ENCODE measurements around the gene CSNK2B.
A peak's percentile ranks its signal among the peaks of the same experiment; 100 is the strongest.

CSNK2B gene

DNA sequence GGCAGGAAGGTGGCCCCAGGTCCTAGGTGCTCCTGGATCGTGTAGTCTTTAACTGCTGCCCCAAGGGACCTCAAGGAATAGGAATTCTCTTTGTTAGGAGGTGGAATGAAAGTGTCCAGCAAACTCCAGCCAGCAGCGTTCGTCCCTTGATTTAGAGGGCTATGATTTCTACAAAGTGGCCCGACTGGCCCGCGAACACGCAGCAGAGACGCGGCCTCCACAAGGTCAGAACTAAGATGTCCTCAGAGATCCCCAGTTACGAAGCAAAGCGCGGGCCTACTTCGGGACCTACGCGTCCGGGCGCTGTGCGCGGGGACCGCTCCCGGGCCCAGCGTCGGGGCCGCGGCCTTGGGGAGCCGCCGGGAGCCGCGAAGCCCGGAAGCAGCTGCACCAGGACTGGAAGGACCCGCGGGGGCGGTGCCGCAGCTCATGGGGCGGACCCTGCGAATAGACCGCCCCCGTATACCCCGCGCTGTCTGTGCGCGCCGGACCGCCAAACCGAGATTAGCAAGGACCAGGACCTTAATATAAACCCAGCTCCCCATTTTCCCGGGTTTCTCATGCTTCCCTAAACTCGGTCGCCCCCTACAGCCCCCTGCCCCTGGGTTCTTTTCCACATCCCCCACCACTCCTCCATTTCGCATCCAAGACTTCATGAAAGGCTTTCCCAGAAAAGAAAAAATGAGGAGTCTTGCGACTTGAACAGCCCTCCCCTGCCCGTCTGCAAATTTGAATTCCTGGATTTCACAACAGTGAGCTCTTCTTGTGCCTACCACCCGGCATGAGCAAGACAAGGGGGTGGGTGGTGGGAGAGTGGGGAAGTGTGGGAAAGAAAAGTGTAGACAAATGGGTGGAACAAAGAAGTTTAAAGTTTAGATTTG, 5.3 kb upstream of the CSNK2B start, which contains the start of gene C6orf47:
Gene C6orf47, minus strand, starts transcription at position 398 of the 881 bp plus-strand sequence. CDS start 831 bp downstream, outside the sequence.
- DNase-seq (ENCODE audit: low spot score), result peak; percentile 91

DNA sequence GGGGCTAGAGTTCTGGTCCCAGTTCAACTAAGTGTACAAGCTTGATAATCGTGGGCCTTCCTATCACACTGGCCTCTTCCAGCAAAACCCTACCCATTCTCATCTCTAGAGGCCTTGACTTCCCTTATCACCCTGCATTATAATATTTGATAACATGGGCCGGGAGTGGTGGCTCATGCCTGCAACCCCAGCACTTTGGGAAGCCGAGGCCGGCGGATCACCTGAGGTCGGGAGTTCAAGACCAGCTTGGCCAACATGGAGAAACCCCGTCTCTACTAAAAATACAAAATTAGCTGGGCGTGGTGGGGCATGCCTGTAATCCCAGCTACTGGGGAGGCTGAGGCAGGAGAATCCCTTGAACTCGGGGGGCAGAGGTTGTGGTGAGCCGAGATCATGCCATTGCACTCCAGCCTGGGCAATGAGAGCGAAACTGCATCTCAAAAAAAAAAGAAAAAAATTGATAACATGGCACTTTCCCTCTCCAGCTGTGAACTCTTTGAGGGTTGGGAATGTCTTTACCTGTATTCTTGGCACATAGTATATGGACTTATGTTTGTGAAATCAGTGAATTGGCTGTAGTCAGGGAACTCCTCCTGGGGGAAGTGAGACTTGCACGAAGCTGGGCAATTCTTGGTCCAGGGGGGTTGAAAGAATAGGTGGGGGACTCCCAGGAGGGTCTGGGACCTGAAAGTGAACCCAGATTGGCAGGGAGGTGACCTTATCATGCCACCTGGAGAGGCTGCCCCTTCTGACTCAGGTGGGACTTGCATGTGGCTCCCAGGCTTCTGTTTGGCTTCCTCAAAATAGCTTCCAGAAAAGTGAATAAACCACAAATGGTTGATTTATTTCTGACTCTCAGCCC, 4.4 kb upstream of the CSNK2B start:
- DNase-seq (ENCODE audit: low spot score), result no peak

DNA sequence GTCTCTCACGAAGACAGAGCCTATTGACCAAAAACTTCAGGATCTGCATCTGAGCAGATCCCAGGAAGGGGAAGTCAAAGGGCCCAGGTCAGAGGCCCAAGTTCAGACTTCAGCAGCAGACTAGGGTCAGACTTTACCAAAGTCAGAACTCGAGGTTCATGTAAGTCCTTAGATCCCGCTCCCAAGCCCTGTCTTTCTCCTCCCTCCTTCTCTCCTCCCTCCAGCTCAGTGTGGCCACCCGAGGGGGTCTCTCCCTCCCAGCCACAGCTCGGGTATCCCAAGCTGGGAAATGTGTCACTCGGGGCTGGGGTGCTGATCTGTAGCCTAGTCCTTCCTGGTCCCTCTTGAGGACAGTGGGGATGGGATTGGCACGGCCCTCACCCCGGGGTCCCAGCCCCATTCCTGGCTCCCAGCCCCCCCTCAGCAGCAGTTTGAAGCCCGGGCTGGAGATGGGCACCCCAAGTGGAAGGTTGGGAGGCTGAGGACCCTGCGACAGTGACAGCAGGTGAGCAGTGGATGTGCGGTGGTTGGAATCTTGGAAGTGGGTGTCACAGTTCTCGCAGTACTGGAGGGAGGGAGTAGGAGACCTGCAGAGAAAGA, 3.7 kb upstream of the CSNK2B start:
- DNase-seq (ENCODE audit: low spot score), result no peak

DNA sequence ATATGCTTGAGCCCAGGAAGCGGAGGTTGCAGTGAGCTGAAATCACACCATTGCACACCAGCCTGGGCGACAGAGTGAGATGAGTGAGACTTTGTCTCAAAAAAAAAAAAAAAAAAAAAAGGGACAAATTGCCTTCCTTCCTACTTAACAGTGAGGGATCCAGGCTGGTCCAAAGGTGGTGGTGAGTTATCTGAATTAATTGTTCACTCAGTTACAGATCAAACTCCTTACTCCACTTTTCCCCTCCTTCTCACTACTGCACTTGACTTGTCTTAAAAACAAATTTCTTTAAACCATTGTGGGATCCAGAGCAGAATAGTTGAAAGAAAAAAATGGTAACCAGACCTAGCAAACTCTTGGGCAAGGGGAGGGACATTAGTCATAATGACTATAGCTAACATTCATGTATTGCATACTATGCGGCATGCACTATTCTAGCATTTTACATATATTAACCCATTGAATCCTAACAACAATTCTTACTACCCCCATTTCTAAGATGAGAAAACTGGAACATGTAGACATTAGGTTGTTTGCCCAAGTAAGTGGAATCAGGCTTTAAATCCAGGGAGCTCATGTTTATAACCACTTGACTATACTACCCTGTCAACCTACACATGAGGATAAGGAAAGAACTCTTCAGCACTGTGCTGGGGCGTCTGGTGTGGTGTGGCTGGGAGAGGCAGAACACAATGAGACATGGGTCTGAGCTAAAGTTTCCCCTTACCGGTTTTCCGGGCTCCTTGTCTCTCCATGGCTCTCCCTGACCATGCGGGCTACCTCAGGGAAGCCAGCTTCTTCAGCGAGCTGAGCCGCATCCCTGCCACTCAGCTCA, 2.5 kb upstream of the CSNK2B start:
- peak; percentile 89 for DNase-seq (ENCODE audit: low spot score)

DNA sequence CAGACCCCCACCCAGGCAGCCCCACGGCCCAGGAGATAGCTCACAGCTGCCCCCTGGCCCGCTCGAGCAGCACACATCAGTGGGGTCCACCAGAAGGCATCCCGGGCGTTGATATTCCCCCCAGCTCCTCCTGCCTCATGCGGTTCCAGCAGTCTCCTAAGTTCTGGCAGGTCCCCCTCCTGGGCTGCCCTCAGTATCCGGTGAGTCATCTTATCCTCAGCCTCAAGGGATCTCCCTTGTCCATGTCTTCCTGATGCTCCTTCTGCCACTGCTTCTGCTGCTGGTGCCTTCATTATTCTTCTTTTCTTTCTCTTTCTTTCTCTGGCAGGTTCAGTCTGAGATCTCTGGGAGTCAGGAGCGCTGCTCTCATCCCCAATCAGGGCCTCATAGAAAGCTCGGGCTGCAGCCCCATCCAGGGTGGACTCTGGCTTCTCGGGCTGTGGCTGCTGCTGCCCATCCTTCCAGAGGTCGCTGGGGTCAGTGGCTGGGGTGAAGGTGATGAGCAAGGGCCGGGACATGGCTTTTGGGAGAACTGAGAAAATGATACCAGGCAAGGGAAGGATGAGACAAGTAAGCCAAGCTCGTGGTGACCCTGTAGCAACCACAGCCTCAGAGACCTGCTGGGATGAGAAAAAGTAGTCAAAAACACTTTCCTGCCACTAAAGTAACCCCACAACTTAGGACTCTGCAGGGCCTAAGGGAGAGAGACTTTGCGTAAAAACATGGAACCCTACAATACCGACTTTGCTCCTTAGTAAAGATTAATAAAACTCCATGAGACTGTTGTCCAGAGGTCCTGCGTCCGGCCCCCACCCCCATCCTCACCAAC, 1.7 kb upstream of the CSNK2B start:
- peak; percentile 94 for DNase-seq (ENCODE audit: low spot score)

DNA sequence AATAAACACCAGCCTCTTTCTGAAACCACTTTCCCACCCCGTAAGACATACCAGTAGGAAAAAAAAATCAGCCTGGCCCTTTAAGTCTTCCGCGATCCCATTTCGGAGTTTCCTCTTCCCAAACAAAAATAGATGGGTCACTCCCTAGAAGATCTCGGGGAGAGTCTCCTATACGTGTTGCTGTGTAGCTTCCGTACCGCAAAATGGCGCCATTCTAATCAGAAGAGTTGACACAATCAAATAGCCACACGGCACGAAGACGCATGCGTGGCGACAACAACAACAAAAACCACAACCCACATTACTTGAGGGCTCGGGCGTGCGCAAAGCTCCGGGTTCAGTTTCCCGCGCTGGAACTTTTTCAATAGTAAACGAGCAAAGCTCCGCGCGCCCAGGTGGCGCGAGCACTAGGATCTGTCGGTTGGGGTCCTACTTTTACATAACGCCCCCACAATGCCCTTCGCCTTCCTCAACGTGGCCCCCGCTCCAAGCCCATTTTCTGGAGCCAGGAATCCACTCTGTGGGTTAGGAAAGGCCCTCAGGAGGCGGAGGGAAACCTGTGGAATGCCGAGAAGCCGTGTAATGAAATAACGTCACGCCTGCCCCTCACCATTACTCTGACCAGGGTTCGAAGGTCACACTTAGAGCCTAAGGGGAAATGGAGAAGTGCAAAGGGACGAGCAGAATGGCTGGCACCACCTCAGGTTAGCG, 935 bp upstream of the CSNK2B start, which contains the start of gene GPANK1:
Gene GPANK1, minus strand, starts transcription at position 208 of the 711 bp plus-strand sequence. CDS start 519 bp downstream, outside the sequence.
- peak; percentile 98 for DNase-seq (ENCODE audit: low spot score)

DNA sequence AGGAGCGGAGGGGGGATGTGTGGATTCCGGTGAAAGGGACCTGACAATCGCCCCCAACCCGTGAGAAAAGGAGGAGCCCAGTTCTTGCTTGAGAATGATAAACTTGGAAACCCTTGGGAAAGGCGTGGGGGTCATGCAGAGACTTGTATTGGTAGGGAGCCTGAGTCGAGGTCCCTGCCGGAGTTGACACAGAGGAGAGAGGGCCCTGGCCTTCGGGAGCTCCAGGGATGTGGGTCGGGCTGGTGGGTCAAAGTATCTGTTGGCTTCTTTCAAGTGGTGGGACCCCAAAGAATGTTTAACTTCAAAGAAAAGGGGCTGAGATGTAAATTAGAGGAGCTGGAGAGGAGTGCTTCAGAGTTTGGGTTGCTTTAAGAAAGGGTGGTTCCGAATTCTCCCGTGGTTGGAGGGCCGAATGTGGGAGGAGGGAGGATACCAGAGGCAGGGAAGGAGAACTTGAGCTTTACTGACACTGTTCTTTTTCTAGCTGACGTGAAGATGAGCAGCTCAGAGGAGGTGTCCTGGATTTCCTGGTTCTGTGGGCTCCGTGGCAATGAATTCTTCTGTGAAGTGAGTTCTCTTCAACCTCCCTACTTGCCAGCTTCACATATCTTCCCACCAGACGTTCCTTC, 571 bp downstream of the CSNK2B start:
- DNase-seq (ENCODE audit: low spot score), result peak; percentile 33

DNA sequence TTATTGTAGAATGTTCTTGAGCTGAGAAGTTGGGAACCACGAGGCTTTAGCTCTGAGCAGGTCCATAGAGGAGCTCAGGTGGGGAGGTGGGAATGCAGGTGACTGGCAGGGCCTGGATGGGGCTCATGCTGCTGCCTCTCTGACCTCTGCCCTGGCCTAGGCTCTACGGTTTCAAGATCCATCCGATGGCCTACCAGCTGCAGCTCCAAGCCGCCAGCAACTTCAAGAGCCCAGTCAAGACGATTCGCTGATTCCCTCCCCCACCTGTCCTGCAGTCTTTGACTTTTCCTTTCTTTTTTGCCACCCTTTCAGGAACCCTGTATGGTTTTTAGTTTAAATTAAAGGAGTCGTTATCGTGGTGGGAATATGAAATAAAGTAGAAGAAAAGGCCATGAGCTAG, 3.8 kb downstream of the CSNK2B start, which contains the start of gene LY6G5B:
Gene LY6G5B, plus strand, starts transcription at position 301 of the 400 bp plus-strand sequence. CDS start 975 bp downstream, outside the sequence.
- no peak for DNase-seq (ENCODE audit: low spot score)

DNA sequence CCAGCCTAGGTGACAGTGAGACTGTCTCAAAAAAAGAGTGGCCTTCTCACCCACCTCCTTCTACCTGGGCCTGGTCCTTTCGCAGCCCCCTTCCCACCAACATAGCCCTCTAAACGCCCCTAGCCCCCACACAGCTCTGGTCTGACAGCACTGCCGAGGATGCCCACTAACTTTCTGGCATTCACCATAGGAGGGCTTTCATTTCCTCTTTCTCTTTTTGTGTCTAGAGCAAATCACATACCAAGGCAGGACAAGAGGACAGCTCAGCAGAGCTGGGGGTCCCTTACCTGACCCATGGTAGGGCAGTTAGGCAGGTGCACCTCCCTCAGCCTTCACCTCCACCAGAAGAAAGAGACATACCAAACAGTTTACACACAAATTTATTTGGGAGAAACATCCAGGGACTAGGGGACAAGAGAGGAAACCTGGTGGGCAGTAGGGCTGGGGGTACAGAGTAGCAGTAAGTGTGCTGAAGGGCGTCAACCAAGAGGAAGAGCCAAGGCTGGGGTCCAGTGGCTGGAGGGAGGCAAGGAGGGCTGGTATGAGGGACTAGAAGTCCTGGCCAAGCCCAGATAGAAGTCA, 10.5 kb downstream of the CSNK2B start:
- no peak for DNase-seq (ENCODE audit: low spot score)

DNA sequence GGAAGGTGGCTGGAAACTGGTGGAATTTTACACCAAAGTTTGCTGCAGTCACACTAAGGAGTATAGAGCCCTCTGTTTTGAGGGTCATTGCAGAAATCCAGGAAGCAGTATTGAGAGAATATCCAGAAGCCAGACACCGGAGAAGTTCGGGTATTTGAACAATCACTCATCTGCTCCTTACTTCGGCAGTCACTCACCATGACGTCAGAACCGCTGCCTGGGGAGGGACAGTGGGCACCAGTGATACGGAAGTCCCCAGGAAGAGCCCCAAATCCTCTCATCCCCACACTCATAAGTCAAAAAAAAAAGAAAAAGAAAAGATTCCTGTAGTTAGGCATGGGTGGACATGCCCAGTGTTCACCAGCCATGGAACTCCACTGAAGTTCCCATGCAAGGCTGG, 11.0 kb downstream of the CSNK2B start:
- no peak for DNase-seq (ENCODE audit: low spot score)

DNA sequence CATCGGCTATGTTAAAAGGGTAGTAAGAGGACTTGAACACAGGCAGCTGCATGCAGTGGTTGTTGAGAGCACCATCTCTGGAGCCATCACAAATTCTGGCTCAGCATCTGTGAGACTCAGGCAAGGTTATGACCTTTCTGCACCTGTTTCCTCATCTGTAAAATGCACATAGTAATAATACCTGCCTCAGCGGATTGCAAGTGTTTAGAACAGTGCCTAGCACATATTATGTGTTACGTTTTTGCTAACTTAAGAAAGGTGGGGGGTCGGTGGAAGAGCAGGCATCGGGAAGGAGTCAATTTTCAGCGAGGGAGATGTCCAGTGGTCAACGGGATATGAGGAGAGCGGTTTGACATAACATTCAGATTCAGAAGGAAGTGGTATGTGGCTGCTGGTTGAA, 12.1 kb downstream of the CSNK2B start:
- DNase-seq (ENCODE audit: low spot score), result no peak

DNA sequence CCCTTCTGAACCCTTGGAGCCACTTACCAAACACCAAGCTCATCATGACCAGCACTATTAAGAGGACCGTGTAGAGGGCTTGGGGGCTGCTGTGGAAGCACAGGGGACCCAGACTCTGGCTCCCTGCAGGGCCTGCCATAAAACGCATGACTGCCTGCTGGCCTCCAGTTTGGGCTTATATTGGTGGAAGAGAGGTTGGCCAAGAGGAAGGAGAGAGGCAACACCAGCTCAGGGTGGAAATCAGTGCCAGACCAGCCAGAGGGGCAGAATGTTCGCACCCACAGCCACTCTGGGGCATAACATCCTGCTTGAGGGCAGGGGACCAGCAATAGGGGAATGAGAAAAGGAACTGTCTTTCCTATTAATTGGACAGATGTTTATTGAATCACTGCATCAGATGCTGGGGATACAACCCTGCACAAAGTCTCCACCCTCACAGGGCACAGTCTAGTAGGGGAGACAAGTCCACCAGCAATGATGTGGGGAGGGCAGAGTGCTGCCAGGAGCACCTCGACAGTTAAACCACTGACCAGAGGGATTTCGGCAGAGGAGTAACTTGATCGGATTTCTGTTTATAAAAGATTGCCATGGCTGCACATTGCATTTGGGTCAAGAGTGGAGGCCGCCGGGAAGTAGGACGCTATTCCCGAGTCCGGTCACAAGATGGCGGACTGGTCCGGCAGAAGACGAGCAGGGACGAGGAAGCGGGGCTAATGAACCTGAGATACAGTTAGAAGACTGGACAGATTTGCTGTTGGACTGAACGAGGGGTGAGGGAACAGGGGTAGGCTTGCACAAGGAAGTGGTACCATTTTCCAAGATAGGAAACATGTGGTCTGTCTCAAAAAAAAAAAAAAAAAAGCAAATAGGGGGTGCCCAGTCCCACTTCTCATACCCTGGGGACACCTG, 14.6 kb downstream of the CSNK2B start, which contains the start of gene LY6G5C:
Gene LY6G5C, minus strand, starts transcription at position 842 of the 909 bp plus-strand sequence. Its CDS starts 694 bp downstream, at position 148.
- peak; percentile 94 for DNase-seq (ENCODE audit: low spot score)

DNA sequence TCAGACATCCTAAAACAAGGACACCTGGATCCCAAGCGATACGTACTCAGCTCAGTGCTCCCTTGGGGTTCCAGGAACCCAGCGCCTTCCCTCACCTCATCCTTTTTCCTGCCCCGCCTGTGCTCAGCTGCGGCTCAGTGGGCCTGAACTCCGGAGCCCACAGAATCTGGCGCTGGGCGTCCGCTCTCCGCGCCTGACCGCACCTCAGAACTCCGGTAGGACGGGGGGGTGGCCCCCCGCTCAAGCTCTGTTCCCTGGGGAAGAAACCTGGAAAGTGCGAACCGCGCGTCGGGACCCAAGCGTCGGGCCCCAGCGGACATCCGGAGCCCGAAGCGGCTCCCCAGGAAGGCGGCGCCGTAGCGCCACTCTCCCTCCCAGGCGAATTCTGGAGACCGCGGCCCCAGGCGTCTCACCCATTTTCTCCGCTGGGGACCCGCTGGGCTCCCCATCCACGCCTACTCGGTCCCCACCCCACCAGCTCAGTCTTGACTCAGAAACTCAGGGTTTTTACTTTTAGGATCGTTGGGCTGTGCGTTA, 15.3 kb downstream of the CSNK2B start:
- DNase-seq (ENCODE audit: low spot score), result peak; percentile 77

DNA sequence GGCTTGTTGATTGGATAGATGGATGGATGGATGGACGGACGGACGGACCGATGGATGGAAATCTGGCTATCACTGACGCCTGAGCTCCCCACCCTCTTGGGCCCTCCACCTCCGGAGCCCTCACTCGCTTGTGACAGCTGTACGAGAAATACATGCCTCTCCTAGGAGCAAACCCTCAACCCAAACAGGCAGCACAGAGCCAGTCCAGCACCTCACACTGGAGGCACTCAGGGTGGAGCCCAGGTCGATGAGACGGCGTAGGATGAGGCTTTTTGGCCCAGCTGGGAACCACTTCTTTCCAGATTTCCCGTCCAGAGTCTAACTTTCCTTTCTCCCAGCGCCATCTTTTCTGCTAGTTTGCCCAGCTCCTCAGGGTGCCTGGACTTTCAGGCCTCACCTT, 17.7 kb downstream of the CSNK2B start:
- no peak for DNase-seq (ENCODE audit: low spot score)

DNA sequence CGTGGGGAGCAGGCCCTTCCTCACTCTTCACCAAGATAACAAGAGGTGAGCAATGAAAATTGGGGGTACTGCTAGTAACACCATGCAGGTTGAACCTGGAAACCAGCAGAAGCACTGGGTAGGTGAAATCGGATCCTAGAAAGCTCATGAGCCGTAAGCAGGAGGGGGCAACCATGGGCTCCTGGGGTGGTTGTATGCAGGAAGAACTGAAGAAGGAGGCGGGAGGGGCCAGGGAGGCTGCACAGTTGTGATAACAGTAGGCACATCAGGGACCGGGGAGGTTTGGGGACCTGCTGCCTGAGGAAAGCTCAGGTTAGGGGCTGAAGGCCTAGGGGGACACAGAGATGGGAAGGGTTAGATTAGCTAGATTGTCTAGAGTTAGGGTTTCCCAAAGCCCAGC, 20.6 kb downstream of the CSNK2B start:
- no peak for DNase-seq (ENCODE audit: low spot score)

DNA sequence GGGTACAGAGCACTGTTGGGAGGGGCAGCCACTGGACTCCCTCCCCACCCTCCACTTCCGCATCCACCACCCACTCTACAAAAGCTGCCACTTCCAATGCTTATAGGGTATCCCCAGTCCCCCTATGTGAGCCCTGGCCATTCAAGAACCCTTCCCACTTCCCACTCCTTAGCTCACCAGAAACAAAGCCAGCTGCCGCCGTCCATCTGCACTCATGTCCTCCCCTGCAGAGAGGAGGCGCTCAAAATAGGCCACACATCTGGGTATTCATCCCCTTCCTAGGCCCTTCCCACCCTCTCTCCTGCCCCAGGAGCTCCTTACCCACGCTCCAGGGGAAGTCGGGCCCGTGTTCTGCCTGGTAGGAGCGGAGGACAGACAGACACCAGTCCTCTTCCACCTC, 21.4 kb downstream of the CSNK2B start:
- DNase-seq (ENCODE audit: low spot score), result no peak

Data from RKO (cell line).